Measurements from ENCODE around the gene POLK.

POLK gene

DNA sequence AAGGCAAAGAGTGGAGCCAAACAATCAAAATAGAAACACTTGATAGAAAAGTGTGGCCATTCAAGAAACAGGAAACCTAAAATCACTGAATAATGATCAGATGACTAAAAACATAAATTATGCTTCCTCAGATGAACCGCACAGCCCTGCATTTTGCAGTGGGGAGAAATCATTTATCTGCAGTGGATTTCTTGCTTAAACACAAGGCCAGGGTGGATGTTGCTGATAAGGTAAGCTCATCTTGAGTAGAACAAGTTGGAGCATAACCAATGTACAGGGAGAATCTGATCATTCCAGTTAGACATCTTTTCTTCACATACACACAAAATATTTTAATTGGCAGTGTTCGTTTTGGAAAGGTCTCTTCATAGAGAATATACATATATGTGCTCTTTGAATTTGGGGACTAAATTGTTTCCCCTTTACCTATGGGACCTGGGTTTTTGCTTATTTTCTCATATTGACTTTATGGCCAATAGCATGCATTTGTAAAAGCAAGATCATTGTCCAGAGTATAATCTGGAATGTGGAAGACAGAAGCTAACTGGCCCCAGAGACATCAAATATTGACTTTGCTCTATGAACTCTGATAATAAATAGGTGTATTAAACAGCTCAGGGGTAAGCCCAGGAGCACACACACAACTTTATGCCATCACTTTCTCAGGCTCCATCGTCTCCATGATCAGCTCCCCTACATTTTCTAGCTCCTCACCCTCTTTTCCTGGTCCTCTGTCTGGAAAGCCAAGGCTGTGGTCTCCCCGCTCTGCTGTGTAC is 108.7 kb downstream of the POLK start:
- TF ChIP-seq, protein P1, sequence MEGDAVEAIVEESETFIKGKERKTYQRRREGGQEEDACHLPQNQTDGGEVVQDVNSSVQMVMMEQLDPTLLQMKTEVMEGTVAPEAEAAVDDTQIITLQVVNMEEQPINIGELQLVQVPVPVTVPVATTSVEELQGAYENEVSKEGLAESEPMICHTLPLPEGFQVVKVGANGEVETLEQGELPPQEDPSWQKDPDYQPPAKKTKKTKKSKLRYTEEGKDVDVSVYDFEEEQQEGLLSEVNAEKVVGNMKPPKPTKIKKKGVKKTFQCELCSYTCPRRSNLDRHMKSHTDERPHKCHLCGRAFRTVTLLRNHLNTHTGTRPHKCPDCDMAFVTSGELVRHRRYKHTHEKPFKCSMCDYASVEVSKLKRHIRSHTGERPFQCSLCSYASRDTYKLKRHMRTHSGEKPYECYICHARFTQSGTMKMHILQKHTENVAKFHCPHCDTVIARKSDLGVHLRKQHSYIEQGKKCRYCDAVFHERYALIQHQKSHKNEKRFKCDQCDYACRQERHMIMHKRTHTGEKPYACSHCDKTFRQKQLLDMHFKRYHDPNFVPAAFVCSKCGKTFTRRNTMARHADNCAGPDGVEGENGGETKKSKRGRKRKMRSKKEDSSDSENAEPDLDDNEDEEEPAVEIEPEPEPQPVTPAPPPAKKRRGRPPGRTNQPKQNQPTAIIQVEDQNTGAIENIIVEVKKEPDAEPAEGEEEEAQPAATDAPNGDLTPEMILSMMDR (IDR thresholded peaks at IDR 0.05; ENCODE audit: insufficient read depth, low read length, missing control alignments), result no peak
- no peak for DNase-seq (ENCODE audit: low read depth, low spot score)
- H3K4me3 ChIP-seq (ENCODE audit: low read depth, low read length), result no peak overlapping the region
- POLR2A ChIA-PET, result interaction anchor here (0.6 kb wide), 1 partner anchor 1657 kb away, joined by 3 read pairs; no protein-coding TSS in a partner anchor
- CTCF ChIA-PET, result interaction anchor here (1.0 kb wide), 1 partner anchor 61 kb away, joined by 3 read pairs; no protein-coding TSS in a partner anchor

DNA sequence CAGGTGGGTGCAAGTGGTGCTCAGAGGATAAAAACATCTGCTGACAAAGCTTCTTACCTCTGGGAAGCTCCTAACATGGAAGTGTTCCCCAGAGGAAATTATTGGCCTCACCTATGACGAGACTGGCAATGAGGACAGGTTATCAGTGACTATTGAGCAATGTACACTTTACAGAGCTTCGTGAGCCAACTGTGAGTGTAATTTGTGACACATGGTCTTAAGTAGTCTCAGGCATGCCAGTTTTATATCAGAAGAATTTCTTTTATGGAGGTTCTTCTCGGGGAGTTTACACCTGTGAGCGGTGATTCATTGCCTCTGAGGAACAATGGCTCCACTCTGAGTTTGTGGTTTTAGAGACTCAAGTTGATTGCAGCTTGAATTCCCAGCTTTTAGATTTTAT is 110.9 kb downstream of the POLK start:
- TF ChIP-seq, protein P1 (IDR thresholded peaks at IDR 0.05; ENCODE audit: insufficient read depth, low read length, missing control alignments), result no peak
- no peak for DNase-seq (ENCODE audit: low read depth, low spot score)
- POLR2A ChIA-PET, result no interaction called here
- no peak overlapping the region for H3K4me3 ChIP-seq (ENCODE audit: low read depth, low read length)
- CTCF ChIA-PET, result no interaction called here

DNA sequence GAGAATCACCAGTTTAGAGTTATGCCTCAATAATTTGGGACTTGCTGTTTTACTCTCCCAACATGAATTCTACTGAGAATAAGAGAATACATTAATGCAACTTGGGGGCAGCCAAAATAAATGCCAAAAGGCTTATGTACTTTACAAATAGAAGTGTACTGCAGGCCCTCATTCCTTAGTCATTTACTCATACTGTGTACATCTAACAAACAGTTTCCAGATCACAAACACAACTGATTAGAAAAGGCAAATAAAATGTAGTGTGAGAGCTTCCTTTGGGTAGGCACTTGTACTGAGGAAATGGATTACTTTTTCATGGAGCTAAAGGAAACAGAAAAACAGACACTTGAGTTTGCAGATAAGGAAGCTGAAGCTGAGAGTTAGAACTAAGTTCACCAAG is 112.2 kb downstream of the POLK start:
- TF ChIP-seq, protein P1 (IDR thresholded peaks at IDR 0.05; ENCODE audit: insufficient read depth, low read length, missing control alignments), result no peak
- ChIA-PET POLR2A (no interaction called here), CTCF (no interaction called here)
- no peak overlapping the region for H3K4me3 ChIP-seq (ENCODE audit: low read depth, low read length)
- no peak for DNase-seq (ENCODE audit: low read depth, low spot score)

DNA sequence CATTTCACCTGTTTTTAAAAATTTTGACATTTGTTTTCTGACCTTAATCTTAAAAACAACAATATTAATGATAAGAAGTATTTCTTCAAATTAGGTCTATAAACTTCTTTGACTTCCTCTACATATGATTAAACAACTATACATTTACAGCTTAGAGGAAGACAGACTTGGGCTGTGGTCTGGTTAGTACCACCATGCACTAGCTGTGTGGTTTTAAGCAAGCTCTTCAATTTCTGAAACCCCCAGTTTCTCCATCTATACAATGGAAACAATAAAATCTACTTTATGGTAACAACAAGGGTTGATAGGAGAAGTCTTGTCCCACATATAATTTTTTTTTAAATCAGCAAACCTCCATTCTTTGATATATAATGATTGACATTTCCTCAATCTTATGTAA is 115.3 kb downstream of the POLK start:
- no peak overlapping the region for H3K4me3 ChIP-seq (ENCODE audit: low read depth, low read length)
- DNase-seq (ENCODE audit: low read depth, low spot score), result no peak
- ChIA-PET POLR2A (no interaction called here), CTCF (no interaction called here)
- TF ChIP-seq, protein P1 (IDR thresholded peaks at IDR 0.05; ENCODE audit: insufficient read depth, low read length, missing control alignments), result no peak

DNA sequence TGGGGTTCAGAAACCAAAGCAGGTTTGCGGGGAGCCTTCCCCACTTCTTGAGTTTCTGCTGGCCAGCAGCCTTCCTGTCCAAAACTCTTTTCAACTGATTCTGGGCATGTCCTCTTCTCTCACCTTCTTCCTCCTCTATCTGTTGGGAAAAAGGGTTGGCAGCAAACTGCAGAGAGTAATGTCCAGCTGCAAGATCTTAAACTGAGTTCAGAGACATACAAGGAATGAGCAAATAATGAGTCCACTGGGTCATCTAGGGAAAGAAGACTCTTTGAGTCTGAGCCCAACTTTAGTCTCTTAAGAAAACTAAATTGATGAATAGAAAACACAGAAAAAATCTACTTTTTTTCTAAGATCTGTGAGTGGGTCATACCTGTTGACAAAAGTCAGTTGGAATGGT is 116.1 kb downstream of the POLK start:
- POLR2A ChIA-PET, result no interaction called here
- TF ChIP-seq, protein P1 (IDR thresholded peaks at IDR 0.05; ENCODE audit: insufficient read depth, low read length, missing control alignments), result no peak
- no peak overlapping the region for H3K4me3 ChIP-seq (ENCODE audit: low read depth, low read length)
- CTCF ChIA-PET, result interaction anchor here (1.5 kb wide), 1 partner anchor 55 kb away, joined by 4 read pairs; no protein-coding TSS in a partner anchor
- DNase-seq (ENCODE audit: low read depth, low spot score), result no peak

DNA sequence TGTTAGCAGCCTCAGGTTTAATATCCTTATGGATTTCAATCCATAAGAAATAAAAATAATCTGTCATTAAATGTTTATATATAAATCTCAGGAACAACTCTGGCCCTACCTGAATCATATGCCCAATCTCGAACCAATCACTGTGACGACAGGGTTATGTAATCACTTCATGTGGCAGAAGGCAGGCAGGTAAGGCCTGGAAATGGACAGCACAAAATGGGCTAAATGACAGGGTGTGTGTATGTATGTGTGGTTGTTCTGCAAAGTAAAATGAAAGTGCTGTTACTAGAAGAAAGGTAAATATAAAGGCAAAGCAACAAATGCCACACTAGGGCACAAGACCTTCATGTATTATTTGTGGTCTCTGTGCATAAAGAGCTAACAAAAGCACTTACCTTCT is 119.2 kb downstream of the POLK start:
- ChIA-PET CTCF (interaction anchor here (1.0 kb wide), 1 partner anchor 25 kb away, joined by 3 read pairs; no protein-coding TSS in a partner anchor), POLR2A (no interaction called here)
- no peak for DNase-seq (ENCODE audit: low read depth, low spot score)
- TF ChIP-seq, protein P1 (IDR thresholded peaks at IDR 0.05; ENCODE audit: insufficient read depth, low read length, missing control alignments), result no peak
- no peak overlapping the region for H3K4me3 ChIP-seq (ENCODE audit: low read depth, low read length)

Data from AG04449 (cell line).